ENCODE data around the gene ELP4.

Gene ELP4

DNA sequence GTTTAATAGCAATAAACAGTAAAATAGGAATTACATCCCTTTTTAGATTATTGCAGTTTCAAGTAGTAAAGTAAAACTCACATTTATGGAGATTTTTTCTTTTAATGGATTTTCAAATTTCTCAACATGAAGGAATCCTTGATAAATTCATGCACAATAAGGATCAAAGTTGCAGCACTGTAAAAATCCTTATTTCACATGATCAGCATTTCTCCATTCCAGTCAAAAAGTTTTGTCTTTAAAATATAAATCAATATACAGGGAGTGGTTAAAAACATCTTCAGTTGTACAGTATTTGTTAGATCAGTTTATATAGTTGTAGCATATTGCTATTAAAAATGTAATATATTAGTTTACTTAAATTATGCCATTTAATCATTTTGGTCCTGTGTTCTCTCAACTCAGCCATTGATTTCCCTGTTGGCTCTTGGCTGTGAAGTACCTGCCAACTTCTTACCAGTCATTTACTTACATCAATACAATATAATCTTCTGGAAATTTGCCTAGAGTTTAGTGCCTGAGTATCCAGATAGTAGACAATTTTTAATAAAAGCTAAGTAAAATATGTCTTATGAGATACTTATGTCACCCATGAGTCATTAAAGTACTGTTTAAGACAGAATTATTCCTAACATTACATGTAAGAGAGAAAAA is 12.1 kb downstream of the ELP4 start:
- no peaks in the 10 kb centered on the region for H3K9me3 ChIP-seq (ENCODE audit: insufficient read depth, low read length)
- no peak overlapping the region for H3K27ac ChIP-seq (ENCODE audit: low read depth, low read length)
- H4K20me1 ChIP-seq (ENCODE audit: low read depth, low read length) = no peaks in the 10 kb centered on the region
- H3F3A ChIP-seq (ENCODE audit: insufficient read depth) = no peaks in the 10 kb centered on the region; the same call in 1 of the 2 replicates
- no peak overlapping the region for H3K4me3 ChIP-seq (ENCODE audit: insufficient read depth, low read length, poor library complexity, severe bottlenecking)
- no peaks in the 10 kb centered on the region for H3K9me2 ChIP-seq (replicated peaks; ENCODE audit: insufficient read depth, low read length)
- H2AFZ ChIP-seq (ENCODE audit: low read depth, low read length, severe bottlenecking) = no peak overlapping the region
- H3K4me2 ChIP-seq (ENCODE audit: low read depth, low read length, poor library complexity, severe bottlenecking) = no peak overlapping the region
- TF ChIP-seq CTCF (IDR thresholded peaks at IDR 0.05; ENCODE audit: insufficient read depth, low read length, poor library complexity, severe bottlenecking) (no peak), EZH2phosphoT487 (conservative IDR thresholded peaks at IDR 0.05; ENCODE audit: low read length) (no peak)
- H3K79me2 ChIP-seq (ENCODE audit: insufficient read depth, low read length) = no peaks in the 10 kb centered on the region
- H3K36me3 ChIP-seq (ENCODE audit: low read length) = peaks cover 8% of the 10 kb centered on the region; the same call in 1 of the 2 replicates
- no peaks in the 10 kb centered on the region for H3K27me3 ChIP-seq (ENCODE audit: low read length)
- no peak overlapping the region for H3K9ac ChIP-seq (ENCODE audit: low read length)

DNA sequence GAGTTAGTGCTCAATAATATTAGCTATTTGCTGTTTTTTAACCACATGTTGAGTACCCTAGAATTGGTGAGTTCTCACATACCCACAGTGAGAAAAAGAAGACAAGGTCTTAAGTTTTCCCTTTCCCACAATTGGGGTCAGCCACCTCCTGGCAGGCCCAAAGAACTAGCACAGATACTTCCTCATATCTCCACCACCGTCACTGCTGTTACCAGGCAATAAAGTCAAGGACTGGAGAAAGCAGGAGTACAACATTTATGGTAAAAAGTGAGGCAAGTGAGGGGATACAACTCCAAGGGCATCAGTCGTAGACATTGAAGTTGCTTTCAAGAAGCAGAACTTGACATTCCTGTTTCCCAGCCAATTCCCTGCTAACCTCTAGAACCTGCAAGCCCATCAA is 19.6 kb downstream of the ELP4 start:
- no peak overlapping the region for H3K9ac ChIP-seq (ENCODE audit: low read length)
- no peaks in the 10 kb centered on the region for H3F3A ChIP-seq (ENCODE audit: insufficient read depth)
- TF ChIP-seq EZH2phosphoT487 (conservative IDR thresholded peaks at IDR 0.05; ENCODE audit: low read length) (no peak), CTCF (IDR thresholded peaks at IDR 0.05; ENCODE audit: insufficient read depth, low read length, poor library complexity, severe bottlenecking) (no peak)
- no peak overlapping the region for H3K4me3 ChIP-seq (ENCODE audit: insufficient read depth, low read length, poor library complexity, severe bottlenecking)
- no peaks in the 10 kb centered on the region for H3K9me3 ChIP-seq (ENCODE audit: insufficient read depth, low read length)
- no peaks in the 10 kb centered on the region for H3K79me2 ChIP-seq (ENCODE audit: insufficient read depth, low read length)
- H3K9me2 ChIP-seq (replicated peaks; ENCODE audit: insufficient read depth, low read length) = no peaks in the 10 kb centered on the region
- H3K4me2 ChIP-seq (ENCODE audit: low read depth, low read length, poor library complexity, severe bottlenecking) = no peak overlapping the region
- H3K27ac ChIP-seq (ENCODE audit: low read depth, low read length) = no peak overlapping the region
- H3K36me3 ChIP-seq (ENCODE audit: low read length) = no peaks in the 10 kb centered on the region
- no peak overlapping the region for H2AFZ ChIP-seq (ENCODE audit: low read depth, low read length, severe bottlenecking)
- H3K27me3 ChIP-seq (ENCODE audit: low read length) = no peaks in the 10 kb centered on the region
- H4K20me1 ChIP-seq (ENCODE audit: low read depth, low read length) = no peaks in the 10 kb centered on the region

- H2AFZ ChIP-seq (ENCODE audit: low read depth, low read length, severe bottlenecking) = no peak overlapping the region
- H3K79me2 ChIP-seq (ENCODE audit: insufficient read depth, low read length) = no peaks in the 10 kb centered on the region
- no peaks in the 10 kb centered on the region for H4K20me1 ChIP-seq (ENCODE audit: low read depth, low read length)
- H3K4me3 ChIP-seq (ENCODE audit: insufficient read depth, low read length, poor library complexity, severe bottlenecking) = no peak overlapping the region
- no peaks in the 10 kb centered on the region for H3F3A ChIP-seq (ENCODE audit: insufficient read depth)
- no peak overlapping the region for H3K9ac ChIP-seq (ENCODE audit: low read length)
- no peaks in the 10 kb centered on the region for H3K36me3 ChIP-seq (ENCODE audit: low read length)
- no peak overlapping the region for H3K27ac ChIP-seq (ENCODE audit: low read depth, low read length)
- H3K9me3 ChIP-seq (ENCODE audit: insufficient read depth, low read length) = no peaks in the 10 kb centered on the region
- H3K27me3 ChIP-seq (ENCODE audit: low read length) = no peaks in the 10 kb centered on the region
- TF ChIP-seq EZH2phosphoT487 (conservative IDR thresholded peaks at IDR 0.05; ENCODE audit: low read length) (no peak), CTCF (IDR thresholded peaks at IDR 0.05; ENCODE audit: insufficient read depth, low read length, poor library complexity, severe bottlenecking) (no peak)
- H3K9me2 ChIP-seq (replicated peaks; ENCODE audit: insufficient read depth, low read length) = no peaks in the 10 kb centered on the region
- no peak overlapping the region for H3K4me2 ChIP-seq (ENCODE audit: low read depth, low read length, poor library complexity, severe bottlenecking)
Observed at GRCh38 chr11:31529701-31530100, 20.1 kb downstream of the ELP4 start.

All from SU-DHL-6 (cell line).